NCI-H128 (cell line): Measurements from ENCODE around the gene NELL1.

Experiments
- DNase-seq: peaks from one replicate; lab custom pipeline; 2025; ENCODE audit not compliant: unreplicated experiment; lab: John Stamatoyannopoulos, UW

The NELL1 gene

DNA sequence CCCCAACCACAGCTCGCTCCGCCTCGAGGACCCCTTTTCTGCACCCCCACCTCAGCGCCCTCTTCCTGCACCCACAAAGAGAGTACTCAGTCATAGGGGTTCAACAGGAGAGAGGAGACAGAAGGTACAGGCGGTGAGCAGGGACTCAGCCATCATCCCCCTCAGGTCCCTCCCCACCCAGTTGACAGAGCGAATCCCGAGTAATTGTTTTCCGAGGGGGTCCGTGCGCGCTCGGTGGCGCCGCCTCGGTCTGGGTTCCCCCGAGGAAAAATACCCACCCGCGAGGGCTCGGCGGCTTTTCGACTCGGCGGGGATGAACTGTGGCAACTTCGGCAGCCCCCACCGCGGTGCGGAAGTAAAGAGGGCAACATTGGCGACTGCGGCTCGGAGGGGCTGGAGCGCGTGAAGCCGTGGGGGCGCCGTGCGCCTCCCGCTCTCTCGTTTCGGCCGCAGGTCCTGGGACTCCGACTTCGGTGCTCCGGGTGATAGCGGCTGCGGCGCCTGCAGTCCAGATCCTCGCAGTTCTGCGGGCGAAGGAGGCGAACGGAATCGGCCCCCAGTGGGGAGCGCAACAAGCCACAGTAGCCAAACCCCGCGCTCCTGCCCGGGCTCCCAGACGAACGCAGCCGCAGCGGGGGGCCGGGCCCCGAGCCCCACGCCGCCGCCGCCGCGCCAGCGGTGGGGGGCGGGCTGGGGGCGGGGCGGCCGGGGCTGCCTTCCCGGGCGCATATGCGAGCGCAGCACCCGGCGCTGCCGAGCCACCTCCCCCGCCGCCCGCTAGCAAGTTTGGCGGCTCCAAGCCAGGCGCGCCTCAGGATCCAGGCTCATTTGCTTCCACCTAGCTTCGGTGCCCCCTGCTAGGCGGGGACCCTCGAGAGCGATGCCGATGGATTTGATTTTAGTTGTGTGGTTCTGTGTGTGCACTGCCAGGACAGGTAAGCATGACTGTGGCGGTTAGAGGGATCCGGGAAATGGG is at the start of gene NELL1:
Gene NELL1 (plus strand): TSS at position 743 of the 976 bp plus-strand sequence.
- DNase-seq: no peak

- DNase-seq: no peak
These were observed 48.4 kb upstream of the NELL1 start for GRCh38 chr11:20620988-20621387.

DNA sequence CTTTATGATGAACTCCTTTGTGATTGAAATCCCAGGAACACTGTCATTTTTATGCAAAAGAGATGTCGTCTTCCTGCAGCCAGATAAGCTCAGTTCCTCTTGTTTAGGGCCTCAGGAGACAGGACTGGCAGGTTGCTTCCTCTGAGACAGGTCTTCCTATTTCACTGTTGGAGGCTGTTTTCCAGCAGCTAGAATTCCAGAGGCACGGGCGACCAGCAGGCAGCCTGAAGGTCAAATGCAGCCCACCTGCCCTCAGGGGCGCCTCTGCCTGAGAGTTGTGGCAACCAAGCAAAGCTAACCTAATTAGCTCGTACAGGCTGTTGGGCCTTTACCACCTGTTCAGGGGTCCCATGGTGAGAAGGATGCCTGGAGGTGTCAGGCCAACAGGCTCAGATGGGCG is 47.7 kb upstream of the NELL1 start:
- DNase-seq: no peak

- DNase-seq: no peak
These were observed 46.1 kb upstream of the NELL1 start for GRCh38 chr11:20623252-20623651.

DNA sequence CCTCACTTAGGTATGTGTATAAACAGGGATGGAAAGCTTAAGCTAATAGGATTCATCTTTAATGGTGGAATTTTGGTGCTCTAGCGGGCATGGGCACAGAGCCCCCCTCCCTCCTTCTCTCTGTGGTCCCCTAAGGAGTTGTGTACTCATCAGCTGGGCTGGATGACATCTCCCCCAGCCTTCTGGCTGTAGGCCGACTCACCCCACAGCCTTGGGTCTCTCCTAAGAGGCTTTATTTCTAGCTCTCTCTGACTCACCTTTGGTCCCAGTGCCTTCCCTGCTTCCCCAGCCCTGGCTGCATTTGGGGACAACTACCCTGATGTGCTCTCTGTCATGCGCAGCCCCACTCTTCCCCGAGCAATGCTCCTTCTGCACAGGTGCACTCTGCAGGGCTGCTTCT is 43.1 kb upstream of the NELL1 start:
- no peak for DNase-seq

- no peak for DNase-seq
These were observed 42.4 kb upstream of the NELL1 start for GRCh38 chr11:20627026-20627425.

- DNase-seq: no peak
These were observed 41.7 kb upstream of the NELL1 start for GRCh38 chr11:20627701-20628100.

- DNase-seq: no peak
These were observed 37.7 kb upstream of the NELL1 start for GRCh38 chr11:20631519-20632168.

GRCh38 chr11:20632169-20632532 is 37.2 kb upstream of the NELL1 start:
- no peak for DNase-seq

GRCh38 chr11:20634044-20634443 is 35.3 kb upstream of the NELL1 start:
- no peak for DNase-seq

GRCh38 chr11:20634781-20635180 is 34.6 kb upstream of the NELL1 start:
- DNase-seq: no peak

- DNase-seq: no peak
These were observed 31.3 kb upstream of the NELL1 start for GRCh38 chr11:20638074-20638473.

DNA sequence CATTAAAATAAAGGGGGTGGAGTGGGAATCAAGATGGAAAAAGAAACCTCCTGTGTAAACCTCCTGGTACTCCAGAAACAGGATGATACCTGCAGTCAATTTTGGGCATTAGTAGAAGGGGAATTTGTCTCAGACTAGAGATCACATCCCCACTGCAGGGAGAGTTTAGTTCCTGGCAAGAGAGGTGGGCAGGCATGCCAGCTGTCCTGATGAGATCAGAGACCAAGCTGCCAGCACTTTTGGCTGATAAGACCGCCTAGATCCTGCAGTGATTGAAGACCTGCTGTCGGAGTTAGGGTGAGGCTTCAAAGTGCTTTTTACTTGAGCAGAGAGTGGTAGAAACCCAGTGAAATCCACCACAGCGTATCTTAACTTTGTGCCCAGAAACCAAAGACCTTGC is 29.7 kb upstream of the NELL1 start:
- no peak for DNase-seq

DNA sequence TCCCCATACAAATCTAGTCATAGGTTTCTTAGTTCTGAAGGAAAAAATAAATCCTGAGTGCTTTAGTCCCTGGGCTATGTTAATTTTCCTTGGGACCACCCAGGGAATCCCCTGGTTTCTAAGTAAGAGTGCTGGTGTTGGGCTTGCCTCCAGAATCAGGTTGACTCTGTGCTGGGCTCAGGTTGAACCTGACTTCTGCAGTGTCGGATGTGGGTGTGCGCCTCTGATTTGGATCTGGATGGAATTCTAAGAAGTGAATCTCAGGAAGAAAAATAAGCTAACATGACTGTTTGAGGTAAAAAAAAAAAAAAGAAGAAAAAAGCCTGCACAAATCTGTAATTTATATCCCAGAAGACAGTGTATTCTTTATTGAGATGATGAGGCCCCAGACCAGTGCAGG is 29.0 kb upstream of the NELL1 start:
- DNase-seq: no peak

DNA sequence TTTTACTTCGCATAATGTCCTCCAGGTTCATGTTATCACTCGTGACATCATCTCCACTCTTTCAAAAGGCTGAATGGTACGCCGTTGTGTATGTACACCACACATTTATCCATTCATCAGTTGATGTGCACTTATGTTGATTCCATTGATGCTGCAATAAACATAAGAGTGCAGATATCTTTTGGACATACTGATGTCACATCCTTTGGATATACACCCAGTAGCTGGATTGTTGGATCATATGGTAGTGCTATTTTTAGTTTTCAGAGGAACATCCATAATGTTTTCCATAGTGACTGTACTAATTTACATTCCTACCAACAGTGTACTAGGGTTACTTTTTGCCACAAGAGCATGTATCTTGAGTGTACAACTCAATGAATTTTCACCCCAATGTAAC is 25.0 kb upstream of the NELL1 start:
- DNase-seq: no peak

DNA sequence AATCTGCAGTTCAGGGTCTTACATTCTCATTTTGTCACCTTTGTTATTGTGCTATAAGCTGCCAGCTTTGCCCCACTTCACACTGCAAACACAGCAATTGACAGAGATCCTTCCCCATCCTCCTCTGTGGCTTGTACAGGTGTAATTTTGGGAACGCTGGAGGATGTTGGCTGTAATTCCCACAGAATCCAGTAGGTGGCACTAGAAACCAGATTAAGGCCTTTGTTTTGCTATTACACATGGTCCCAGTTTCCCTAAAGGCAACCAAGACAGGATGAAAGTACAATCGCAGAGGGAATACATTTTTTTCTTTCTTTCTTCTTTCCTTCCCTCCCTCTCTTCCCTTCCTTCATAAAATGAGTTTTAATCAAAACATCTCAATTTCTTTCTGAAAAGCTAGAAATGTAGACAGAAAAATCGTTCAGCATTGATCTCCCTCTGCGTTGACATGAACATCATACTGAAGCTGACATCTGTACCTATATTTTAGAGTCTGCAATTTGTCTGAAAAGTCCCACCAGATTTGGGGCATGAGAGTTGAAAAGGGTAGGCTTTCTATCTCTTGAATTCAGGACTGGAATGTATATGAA is 21.3 kb upstream of the NELL1 start:
- peak; percentile 65 for DNase-seq

GRCh38 chr11:20652150-20652806 is 17.1 kb upstream of the NELL1 start:
- no peak for DNase-seq

GRCh38 chr11:20654038-20654437 is 15.3 kb upstream of the NELL1 start:
- no peak for DNase-seq

DNA sequence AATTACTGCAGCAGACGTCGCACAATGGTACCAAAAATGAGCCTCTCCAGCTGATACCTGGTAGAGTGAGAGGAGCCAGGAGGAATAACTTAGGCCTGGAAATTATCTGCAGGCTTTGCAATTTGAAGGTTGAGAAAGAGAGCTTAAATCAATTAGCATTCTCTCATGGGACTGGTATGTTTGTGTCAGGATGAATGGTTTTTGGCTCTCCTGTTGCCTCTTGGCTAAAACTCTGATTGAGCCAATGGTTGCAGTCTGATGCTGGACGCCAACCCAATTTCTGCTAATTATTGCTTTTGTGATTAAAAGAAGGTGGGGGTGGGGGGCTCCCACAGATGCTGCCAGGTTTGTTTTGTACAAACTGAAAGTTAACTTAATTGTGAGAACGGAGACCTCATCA is 12.5 kb upstream of the NELL1 start:
- no peak for DNase-seq

- DNase-seq: no peak
These were observed 11.3 kb upstream of the NELL1 start for GRCh38 chr11:20658135-20658534.

DNA sequence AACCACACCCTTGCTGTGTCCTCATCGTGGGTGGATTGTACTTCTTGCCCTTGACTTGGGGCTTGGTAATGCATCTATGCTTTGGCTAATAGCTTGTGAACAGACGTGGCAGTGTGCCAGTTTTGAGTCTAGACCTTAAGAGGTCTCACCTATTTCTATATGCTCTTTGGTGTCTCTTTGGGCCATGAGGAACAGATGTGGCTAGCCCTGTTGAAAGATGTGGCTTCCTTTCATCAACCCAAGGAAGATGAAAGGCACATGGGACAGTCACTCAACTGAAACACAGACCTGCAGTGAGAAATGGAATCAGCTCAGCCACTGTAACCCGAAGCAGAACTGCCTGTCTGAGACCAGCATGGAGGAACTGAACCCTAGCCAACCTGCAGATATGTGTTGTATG is 7.9 kb upstream of the NELL1 start:
- DNase-seq: no peak

- DNase-seq: no peak
These were observed 7.5 kb upstream of the NELL1 start for GRCh38 chr11:20661850-20662249.
